Heart right ventricle (tissue), 16 donors: Measurements from ENCODE around the gene ANO2. TPM values are rescaled to one million over a fixed set of nuclear protein-coding genes. Genes with fewer than 3 reads are reported as not detected.

Experiments
- ATAC-seq, 8 donors: fragments of 200-7000 bp; cut with Tn5 transposase; one replicate each; pipeline ENCODE4 v1.9.1; 2020; ENCODE audit warnings: mild to moderate bottlenecking in 8 of 8, moderate library complexity in 8 of 8, moderate number of reproducible peaks in 1 of 8
- DNase-seq, 2 donors: peaks; one replicate each; pipeline ENCODE4 v3.0.0-alpha.2; 2020
- H3K27ac ChIP-seq, 10 donors: fragments of 200-600 bp; sonication (generic) in 2 of 10; one replicate each; pipeline versions ENCODE4 v1.5.0 to v1.8.0; 2020 to 2022; ENCODE audit warnings: mild to moderate bottlenecking in 3 of 10
- H3K27me3 ChIP-seq, 7 donors: fragments of 200-600 bp; one replicate each; pipeline ENCODE4 v1.8.0; 2021 to 2022; ENCODE audit warnings: mild to moderate bottlenecking in 2 of 7
- H3K36me3 ChIP-seq, 9 donors: fragments of 200-600 bp; sonication (generic) in 1 of 9; one replicate each; pipeline versions ENCODE4 v1.5.0 to v1.8.0; 2020 to 2022; ENCODE audit warnings: mild to moderate bottlenecking in 2 of 9
- H3K4me1 ChIP-seq, 9 donors: fragments of 200-600 bp; sonication (generic) in 1 of 9; one replicate each; pipeline versions ENCODE4 v1.5.0 to v1.8.0; 2020 to 2022; ENCODE audit warnings: mild to moderate bottlenecking in 4 of 9
- H3K4me3 ChIP-seq, 10 donors: fragments of 200-600 bp; sonication (generic) in 2 of 10; one replicate each; pipeline versions ENCODE4 v1.5.0 to v1.8.0; 2020 to 2022; ENCODE audit warnings: mild to moderate bottlenecking in 7 of 10, moderate library complexity in 2 of 10
- H3K9me3 ChIP-seq, 11 donors: fragments of 200-600 bp in 10 of 11; sonication (generic) in 2 of 11; one replicate each; pipeline versions ENCODE4 v1.5.0 to v1.8.0; 2013 to 2022; ENCODE audit warnings: mild to moderate bottlenecking in 2 of 11, control low read depth in 1 of 11, moderate library complexity in 1 of 11
- WGBS, 2 donors: extraction: QIAGEN DNeasy Blood & Tissue Kit; methylation state at CpG; one replicate each; pipeline ENCODE4 v1.1.7; 2013; ENCODE audit warnings: inconsistent platforms in 1 of 2; 5-methylcytosine and 5-hydroxymethylcytosine counted together
- intact Hi-C, 10 donors: fragments of 100-400 bp; cut with DNase I; formaldehyde crosslinking; loops; one replicate each; pipeline versions ENCODE4 v1.11.1 to v1.14.2; 2022
- polyA plus RNA-seq, 2 donors: library from polyadenylated mRNA; stranded (reverse); fragments of 200-250 nt; gene quantifications; one replicate each; pipeline ENCODE4 v1.2.3, GENCODE V29; 2013
- total RNA-seq, 10 donors: library from RNA; stranded (reverse); fragmentation: NEBNext Ultra II Directional in 3 of 10; extraction: Animal tissue kit (Norgen Biotek cat#: 25700) in 3 of 10; gene quantifications; one replicate each; pipeline versions ENCODE4 v1.2.1 to v1.2.4, GENCODE V29; 2021 to 2023
- TF ChIP-seq, protein P1 (sequence below), 9 donors: fragments of 200-600 bp; sonication (generic) in 2 of 9; IDR thresholded peaks; one replicate each; pipeline versions ENCODE4 v1.5.0 to v1.8.0; 2021 to 2022; ENCODE audit warnings: antibody characterized with exemption in 9 of 9, mild to moderate bottlenecking in 5 of 9, moderate library complexity in 1 of 9
- donor health status: Arrhythmogenic right ventricular cardiomyopathy.
- donor health status: ischemic (EF 13 %, LVEDD 7.1; RV severe dilation, severe dysfunction).
- donor health status: healthy with polysubstance abuse.
- donor health status: DM: no; HTN: yes; CAD: no.
- donor health status: DM: no; HTN: no; CAD: no.
- donor health status: ischemic (EF 25% LVEDD 6.9; RV normal size, moderate dysfunction).
- donor health status: ischemic (EF 25% LVEDD 5.7; RV mildly dilated, moderate dysfunction).
- donor health status: healthy.
- donor health status: DM: yes; HTN: yes; CAD: no.
- donor health status: Ischemic cardiomyopathy.
- donor health status: ischemic (EF 35%, LVEDD 5.7; RV mildly dilated, moderate dysfunction).
- donor health status: nonischemic (EF 11% LVEDD 7.7; RV severe dilation, severe dysfunction).
- donor health status: DM: yes; HTN: yes; CAD: no.
- donor health status: PGD.
- donor health status: ischemic (EF 29% LVEDD 5.4; RV normal size, mild dysfunction).
- donor health status: nonischemic (EF 23%, LVEDD 6.1; RV moderate dilation, normal function).

Gene ANO2
- total and polyA plus RNA-seq, 12 donors, result 4.0 to 15.2 (median 12.0) TPM

DNA sequence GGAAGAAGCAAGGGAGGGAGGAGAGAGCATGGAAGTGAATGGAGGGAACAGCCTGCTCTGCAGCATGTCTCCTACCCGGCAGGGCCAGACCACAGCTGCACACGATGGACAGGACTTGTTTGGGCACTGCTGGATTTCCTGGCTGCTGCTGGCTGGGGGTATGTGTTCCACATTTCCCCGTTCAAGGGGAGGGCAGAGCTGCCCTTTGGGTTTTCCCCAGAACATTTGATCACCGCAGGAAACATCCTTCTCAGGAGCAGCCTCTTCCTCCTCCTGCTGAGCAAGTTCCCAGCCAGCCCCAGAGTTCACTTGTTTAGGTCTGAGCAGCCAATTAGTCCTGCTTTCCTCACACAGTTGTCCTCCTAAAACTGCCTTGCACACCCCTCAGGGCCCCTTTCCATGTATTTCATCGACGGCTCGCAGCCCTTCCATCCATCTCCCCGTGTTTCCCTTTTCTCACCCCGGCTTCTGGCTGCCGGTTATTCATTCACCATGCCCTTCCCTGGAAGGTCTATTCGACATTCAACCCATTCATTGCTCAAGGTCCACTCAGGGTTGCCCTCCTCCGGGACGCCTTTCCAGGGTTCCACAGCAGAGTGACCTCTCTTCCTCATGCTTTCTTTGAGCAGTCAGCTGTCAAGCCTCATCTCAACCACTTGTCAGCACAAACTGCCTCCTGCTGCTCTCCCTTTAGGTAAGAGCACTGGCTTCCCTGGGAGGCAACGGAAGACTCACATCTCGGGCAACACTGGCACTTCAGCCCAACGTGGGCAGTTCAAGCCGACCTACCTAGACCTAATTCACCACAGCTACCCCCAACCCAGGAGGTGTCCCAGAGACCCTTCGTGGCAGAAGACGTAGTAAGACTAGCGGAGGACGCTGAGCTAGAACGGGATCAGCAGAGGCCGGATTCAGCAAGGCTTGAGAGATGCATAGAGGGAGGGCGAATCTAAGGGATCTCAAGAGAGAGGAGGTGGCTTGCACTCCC lies 20.1 kb upstream of the ANO2 start:
- peaks cover 0 to 67% (median 0%) of the 10 kb centered on the region in 9 donors for H3K36me3 ChIP-seq
- peaks cover 0 to 4% (median 0%) of the 10 kb centered on the region in 9 donors for H3K4me1 ChIP-seq
- TF ChIP-seq, protein P1, sequence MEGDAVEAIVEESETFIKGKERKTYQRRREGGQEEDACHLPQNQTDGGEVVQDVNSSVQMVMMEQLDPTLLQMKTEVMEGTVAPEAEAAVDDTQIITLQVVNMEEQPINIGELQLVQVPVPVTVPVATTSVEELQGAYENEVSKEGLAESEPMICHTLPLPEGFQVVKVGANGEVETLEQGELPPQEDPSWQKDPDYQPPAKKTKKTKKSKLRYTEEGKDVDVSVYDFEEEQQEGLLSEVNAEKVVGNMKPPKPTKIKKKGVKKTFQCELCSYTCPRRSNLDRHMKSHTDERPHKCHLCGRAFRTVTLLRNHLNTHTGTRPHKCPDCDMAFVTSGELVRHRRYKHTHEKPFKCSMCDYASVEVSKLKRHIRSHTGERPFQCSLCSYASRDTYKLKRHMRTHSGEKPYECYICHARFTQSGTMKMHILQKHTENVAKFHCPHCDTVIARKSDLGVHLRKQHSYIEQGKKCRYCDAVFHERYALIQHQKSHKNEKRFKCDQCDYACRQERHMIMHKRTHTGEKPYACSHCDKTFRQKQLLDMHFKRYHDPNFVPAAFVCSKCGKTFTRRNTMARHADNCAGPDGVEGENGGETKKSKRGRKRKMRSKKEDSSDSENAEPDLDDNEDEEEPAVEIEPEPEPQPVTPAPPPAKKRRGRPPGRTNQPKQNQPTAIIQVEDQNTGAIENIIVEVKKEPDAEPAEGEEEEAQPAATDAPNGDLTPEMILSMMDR (IDR thresholded peaks at IDR 0.05), result no peak
- 63 to 71% methylated on average over 24 of the region's 24 CpGs for WGBS, 2 donors
- DNase-seq (no peak), ATAC-seq (peak in 7 of 8 donors; percentile 10 to 21 (median 17))
- no peak overlapping the region for H3K4me3 ChIP-seq
- H3K27me3 ChIP-seq, result peaks cover 0 to 7% (median 5%) of the 10 kb centered on the region in 7 donors
- H3K9me3 ChIP-seq, result no peaks in the 10 kb centered on the region
- no peak overlapping the region for H3K27ac ChIP-seq
- intact Hi-C loops, result no loop called here

DNA sequence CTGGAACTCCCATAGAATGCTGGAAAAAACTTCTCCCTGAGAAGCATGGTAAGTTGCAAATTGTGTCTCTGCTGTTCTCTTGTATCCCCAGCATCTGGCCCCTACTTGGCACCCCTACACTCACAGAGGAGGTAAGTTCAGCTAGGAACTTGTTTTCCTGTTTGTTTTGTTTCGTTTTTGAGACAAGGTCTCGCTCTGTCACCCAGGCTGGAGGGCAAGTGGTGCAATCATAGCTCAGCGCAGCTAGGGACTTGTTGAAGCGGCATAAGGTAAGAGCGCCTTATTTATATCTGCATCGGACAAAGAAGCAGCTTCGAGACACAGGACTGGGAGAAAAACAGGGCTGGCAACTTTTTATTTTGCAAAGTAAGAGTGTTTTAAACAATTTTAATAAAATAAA lies 18.5 kb upstream of the ANO2 start:
- intact Hi-C loops, result no loop called here

GRCh38 chr12:5960783-5961182 lies 15.7 kb upstream of the ANO2 start:
- Histone ChIP-seq H3K36me3 (peaks cover 0 to 54% (median 8%) of the 10 kb centered on the region in 9 donors), H3K4me3 (no peak overlapping the region), H3K27ac (no peak overlapping the region), H3K9me3 (no peaks in the 10 kb centered on the region), H3K27me3 (peaks cover 0 to 14% (median 4%) of the 10 kb centered on the region in 7 donors), H3K4me1 (peaks cover 0 to 4% (median 0%) of the 10 kb centered on the region in 9 donors)
- ATAC-seq (no peak), DNase-seq (no peak)
- TF ChIP-seq, protein P1 (IDR thresholded peaks at IDR 0.05), result no peak
- intact Hi-C loops, result no loop called here
- WGBS, 2 donors, result 79 to 80% methylated on average over 4 of the region's 4 CpGs

More for the DNA sequence above, 18.5 kb upstream of the ANO2 start:
- peaks cover 0 to 57% (median 0%) of the 10 kb centered on the region in 9 donors for H3K36me3 ChIP-seq
- no peaks in the 10 kb centered on the region for H3K9me3 ChIP-seq
- H3K27me3 ChIP-seq, result peaks cover 0 to 12% (median 5%) of the 10 kb centered on the region in 7 donors
- H3K4me3 ChIP-seq, result no peak overlapping the region
- 85% methylated on average over 7 of the region's 7 CpGs for WGBS, 2 donors
- no peak overlapping the region for H3K27ac ChIP-seq
- no peak for ATAC-seq
- H3K4me1 ChIP-seq, result peaks cover 0 to 4% (median 0%) of the 10 kb centered on the region in 9 donors
- TF ChIP-seq, protein P1 (IDR thresholded peaks at IDR 0.05), result no peak
- DNase-seq, result no peak

DNA sequence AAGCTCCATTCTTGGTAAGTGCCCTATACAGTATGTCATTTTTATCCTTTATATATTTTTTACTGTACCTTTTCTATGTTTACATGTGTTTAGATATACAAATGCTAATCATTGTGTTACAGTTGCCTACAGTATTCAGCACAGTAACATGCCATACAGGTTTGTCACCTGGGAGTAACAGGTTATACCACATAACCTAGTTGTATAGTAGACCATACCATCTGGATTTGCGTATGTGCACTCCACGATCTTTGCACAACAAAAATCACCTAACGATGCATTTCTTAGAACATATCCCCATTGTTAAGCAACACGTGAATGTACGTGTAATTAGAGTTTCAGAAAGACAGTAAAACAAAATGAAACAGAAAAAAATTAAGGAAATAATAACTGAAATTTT lies 11.9 kb upstream of the ANO2 start:
- intact Hi-C loops, result no loop called here
- Histone ChIP-seq H3K9me3 (no peaks in the 10 kb centered on the region), H3K27ac (no peak overlapping the region), H3K4me3 (no peak overlapping the region), H3K27me3 (peaks cover 0 to 9% (median 0%) of the 10 kb centered on the region in 7 donors), H3K4me1 (no peaks in the 10 kb centered on the region), H3K36me3 (peaks cover 0 to 68% (median 10%) of the 10 kb centered on the region in 9 donors)
- TF ChIP-seq, protein P1 (IDR thresholded peaks at IDR 0.05), result no peak
- WGBS, 2 donors, result 94 to 95% methylated on average over 5 of the region's 5 CpGs
- no peak for DNase-seq
- ATAC-seq, result no peak
